ENCODE measurements around the gene TBC1D14. TPM values are rescaled to one million over a fixed set of nuclear protein-coding genes. Genes with fewer than 3 reads are reported as not detected.
"Not testable (repeated sequence)": the region's sequence is repeated elsewhere in the genome, so short reads cannot be mapped to it uniquely, and the experiment has no call there.

TBC1D14 gene
- total RNA-seq, 1 experiment from 2014 or later, result 153 TPM

GRCh38 chr4:7066006-7066405, 156.4 kb downstream of the TBC1D14 start:
- no peak for DNase-seq (ENCODE audit: low read depth, low spot score)
- in situ Hi-C loops (cut with HindIII; ENCODE audit: low pct_unique_long_range_greater_than_20kb, low sequenced_read_pairs), result no loop called here

DNA sequence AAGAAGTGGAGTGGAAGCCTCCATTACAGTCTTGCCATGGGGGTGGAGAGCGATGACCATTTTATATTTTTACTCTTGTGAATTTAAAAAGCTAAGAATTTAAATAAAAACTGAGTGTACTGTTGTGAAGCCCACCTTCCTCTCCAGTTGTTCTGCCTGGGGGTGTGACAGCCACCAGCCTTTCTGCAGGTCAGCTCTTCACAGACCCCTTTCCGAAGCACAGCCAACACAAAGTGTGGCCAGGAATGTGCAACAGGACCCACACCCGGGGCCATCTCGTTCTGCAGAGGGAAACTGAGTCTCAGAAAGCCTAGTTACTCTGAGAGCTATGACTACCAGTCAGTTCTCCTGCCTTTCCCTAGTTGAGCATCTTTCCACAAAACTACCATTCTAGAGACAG, 156.9 kb downstream of the TBC1D14 start:
- in situ Hi-C loops (cut with HindIII; ENCODE audit: low pct_unique_long_range_greater_than_20kb, low sequenced_read_pairs), result no loop called here
- DNase-seq (ENCODE audit: low read depth, low spot score), result no peak

GRCh38 chr4:7067126-7067451, 157.5 kb downstream of the TBC1D14 start:
- in situ Hi-C loops (cut with HindIII; ENCODE audit: low pct_unique_long_range_greater_than_20kb, low sequenced_read_pairs), result no loop called here
- no peak for DNase-seq (ENCODE audit: low read depth, low spot score)

GRCh38 chr4:7067452-7068278, 158.0 kb downstream of the TBC1D14 start, which contains the start of gene GRPEL1:
GRPEL1 (minus strand) TSS chr4:7068064; CDS start chr4:7068032, 32 bp downstream.
- DNase-seq (ENCODE audit: low read depth, low spot score), result peak; percentile 99
- in situ Hi-C loops (cut with HindIII; ENCODE audit: low pct_unique_long_range_greater_than_20kb, low sequenced_read_pairs), result no loop called here

DNA sequence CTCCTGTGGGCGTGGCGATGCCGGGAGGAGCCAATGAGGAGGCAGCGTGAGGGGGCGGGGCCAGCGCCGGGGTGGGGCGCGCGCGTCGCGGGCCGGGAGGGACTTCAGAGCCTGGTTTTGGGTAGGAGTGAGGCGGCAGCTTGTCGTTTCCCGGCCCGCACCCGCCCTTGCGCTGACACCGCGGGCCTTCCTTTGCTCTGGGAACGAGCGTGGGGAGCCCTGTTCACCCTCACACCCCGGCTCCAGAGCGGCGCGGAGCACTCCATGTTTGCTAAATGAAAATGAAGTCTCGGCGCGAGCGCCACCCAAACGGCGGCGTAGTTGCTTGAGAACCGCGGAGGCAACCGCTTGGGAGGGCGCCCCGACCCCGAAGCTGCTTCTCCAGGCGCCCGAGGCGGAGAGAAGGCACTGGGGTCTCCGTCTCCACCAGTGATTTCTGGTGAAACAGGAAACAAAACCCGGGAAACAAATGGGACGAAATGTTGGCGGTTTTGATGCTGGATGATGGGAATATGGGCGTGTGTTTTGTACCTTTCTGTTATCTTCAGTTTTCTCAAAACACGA, 158.7 kb downstream of the TBC1D14 start:
- in situ Hi-C loops (cut with HindIII; ENCODE audit: low pct_unique_long_range_greater_than_20kb, low sequenced_read_pairs), result no loop called here
- no peak for DNase-seq (ENCODE audit: low read depth, low spot score)

GRCh38 chr4:7068883-7069282, 159.3 kb downstream of the TBC1D14 start:
- in situ Hi-C loops (cut with HindIII; ENCODE audit: low pct_unique_long_range_greater_than_20kb, low sequenced_read_pairs), result no loop called here

GRCh38 chr4:7070729-7071511, 161.3 kb downstream of the TBC1D14 start:
- in situ Hi-C loops (cut with HindIII; ENCODE audit: low pct_unique_long_range_greater_than_20kb, low sequenced_read_pairs), result no loop called here
- DNase-seq (ENCODE audit: low read depth, low spot score), result peak; percentile 76

More at GRCh38 chr4:7068883-7069282, 159.3 kb downstream of the TBC1D14 start:
- DNase-seq (ENCODE audit: low read depth, low spot score), result no peak

DNA sequence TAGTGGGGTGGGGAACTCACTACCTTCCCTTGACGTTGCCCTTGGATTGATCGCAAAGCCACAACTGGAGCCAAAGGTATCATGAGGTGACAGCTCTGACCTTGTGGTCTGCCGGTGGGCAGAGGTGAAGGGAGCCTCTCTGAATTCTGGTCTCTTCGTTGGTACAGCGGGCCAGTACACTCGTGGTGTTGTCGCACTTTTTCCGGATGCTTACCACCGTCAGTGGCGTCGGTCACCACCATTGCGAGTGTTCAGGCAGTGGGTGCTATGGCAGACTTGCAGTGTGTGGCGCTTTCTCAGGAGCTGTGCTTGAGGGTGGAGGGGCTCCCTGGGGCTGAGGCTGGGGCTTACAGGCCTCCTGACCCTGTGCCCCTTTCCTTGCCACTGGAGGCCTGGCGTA, 163.4 kb downstream of the TBC1D14 start:
- in situ Hi-C loops (cut with HindIII; ENCODE audit: low pct_unique_long_range_greater_than_20kb, low sequenced_read_pairs), result no loop called here
- DNase-seq (ENCODE audit: low read depth, low spot score), result no peak

DNA sequence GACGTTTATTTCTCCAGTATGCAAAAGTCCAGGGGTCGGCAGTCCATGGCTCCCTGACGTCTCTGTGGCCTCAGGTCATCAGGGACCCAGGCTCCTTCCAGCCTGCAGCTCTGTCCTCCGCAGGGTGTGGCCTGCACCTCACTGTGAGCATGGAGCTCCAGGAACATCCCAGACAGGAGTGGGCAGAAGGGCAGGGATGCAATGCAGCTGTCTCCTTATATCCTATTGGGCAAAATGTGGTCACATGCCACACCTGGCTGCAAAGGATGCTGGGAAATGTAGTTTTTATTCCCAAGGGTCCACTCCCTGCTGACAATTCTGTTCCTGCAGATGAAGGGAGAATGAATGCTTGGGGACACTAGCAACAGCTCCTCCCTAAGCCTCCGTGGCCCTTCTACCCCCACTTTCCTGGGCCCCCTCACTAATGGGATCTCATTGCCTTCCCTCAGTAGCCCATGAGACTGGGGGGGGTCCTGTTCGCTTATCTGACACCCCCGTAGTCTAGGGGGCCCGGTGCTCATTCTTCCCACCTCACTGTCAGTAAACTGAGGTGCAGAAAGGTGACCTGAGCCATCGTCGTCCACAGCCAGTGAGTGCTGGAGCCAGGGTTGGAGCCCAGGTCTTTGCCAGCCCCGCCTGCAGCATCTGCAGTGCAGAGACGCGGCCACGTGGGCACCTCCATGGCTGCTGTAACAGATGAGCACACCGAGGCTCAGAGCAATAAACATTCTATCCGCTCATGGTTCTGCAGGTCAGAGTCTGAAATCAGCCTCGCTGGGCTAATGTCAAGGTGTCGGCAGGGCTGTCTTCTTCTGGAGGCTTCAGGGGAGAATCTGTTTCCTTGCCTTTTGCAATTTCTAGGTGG, 164.1 kb downstream of the TBC1D14 start:
- peak; percentile 82 for DNase-seq (ENCODE audit: low read depth, low spot score)
- in situ Hi-C loops (cut with HindIII; ENCODE audit: low pct_unique_long_range_greater_than_20kb, low sequenced_read_pairs), result no loop called here

DNA sequence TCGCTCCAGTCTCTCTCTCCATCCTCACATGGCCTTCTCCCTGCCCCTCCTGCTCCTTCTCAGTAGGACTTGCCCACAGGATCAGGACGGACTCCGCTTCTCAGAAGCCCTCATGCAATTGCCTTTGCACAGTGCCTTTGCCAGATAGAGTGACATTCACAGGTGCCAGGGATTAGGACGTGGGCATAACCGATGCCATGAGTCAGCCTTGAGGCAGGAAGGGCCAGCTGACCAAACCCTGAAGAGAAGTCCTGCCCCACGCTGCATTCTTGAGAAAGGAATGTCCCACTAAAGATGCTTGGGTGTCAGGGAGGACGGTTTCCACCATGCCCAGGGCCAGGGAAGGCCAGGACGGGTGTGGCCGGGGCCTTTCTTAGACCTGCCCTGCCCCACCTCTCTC, 164.8 kb downstream of the TBC1D14 start:
- DNase-seq (ENCODE audit: low read depth, low spot score), result no peak
- in situ Hi-C loops (cut with HindIII; ENCODE audit: low pct_unique_long_range_greater_than_20kb, low sequenced_read_pairs), result no loop called here

DNA sequence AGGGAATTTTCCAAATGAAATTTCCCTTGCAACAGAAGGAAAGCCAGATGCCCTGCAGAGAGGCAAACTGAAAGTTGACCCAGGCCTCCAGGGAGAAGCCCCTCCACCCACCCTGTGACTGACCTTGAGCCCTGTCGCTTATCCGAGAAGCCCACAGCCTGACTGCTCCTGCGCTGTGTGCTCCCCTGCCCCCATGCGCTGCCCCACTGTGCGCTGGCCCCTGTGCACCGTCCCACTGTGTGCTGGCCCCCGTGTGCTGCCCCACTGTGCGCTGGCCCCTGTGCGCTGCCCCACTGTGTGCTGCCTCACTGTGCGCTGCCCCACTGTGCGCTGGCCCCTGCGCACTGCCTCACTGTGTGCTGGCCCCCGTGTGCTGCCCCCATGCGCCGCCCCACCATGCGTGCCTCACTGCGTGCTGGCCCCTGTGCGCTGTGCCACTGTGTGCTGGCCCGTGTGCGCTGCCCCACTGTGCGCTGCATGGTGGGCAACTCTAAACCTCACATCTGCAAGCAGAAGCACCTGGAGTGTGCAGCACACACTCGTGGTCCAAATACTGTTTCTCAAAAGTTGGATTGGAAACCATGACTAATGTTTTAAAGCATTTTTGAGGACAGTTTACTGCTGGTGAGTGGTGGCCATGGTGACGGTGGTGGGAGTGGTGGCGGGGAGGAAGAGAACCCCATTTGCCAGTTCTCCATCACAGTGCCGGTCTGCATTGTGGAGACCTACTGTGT, 166.5 kb downstream of the TBC1D14 start:
- no peak for DNase-seq (ENCODE audit: low read depth, low spot score)
- in situ Hi-C loops (cut with HindIII; ENCODE audit: low pct_unique_long_range_greater_than_20kb, low sequenced_read_pairs), result no loop called here

DNA sequence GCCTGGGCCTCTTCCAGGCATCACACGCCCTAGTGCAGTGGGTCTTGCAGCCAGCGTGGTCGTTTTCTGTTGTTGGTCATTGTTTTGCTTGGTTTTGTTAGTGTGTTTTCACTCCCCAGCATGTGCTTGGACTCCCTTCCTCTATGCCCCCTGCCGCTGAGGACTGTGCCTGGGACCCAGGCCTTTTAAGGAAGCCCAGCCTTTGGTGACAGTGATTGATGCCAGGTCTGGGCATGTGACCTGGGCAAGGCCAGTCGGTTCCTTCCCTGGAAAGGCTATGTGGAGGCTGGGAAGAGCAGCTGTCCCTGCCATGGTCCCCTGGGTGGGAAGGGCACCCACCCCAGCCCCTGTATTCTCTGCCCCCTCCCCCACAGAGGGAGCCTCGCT, 167.1 kb downstream of the TBC1D14 start:
- in situ Hi-C loops (cut with HindIII; ENCODE audit: low pct_unique_long_range_greater_than_20kb, low sequenced_read_pairs), result no loop called here
- DNase-seq (ENCODE audit: low read depth, low spot score), result no peak

GRCh38 chr4:7077371-7077770, 167.7 kb downstream of the TBC1D14 start:
- DNase-seq (ENCODE audit: low read depth, low spot score), result no peak
- in situ Hi-C loops (cut with HindIII; ENCODE audit: low pct_unique_long_range_greater_than_20kb, low sequenced_read_pairs), result no loop called here

GRCh38 chr4:7078025-7078424, 168.4 kb downstream of the TBC1D14 start:
- in situ Hi-C loops (cut with HindIII; ENCODE audit: low pct_unique_long_range_greater_than_20kb, low sequenced_read_pairs), result no loop called here
- DNase-seq (ENCODE audit: low read depth, low spot score), result no peak

- DNase-seq (ENCODE audit: low read depth, low spot score); in situ Hi-C loops (cut with HindIII; ENCODE audit: low pct_unique_long_range_greater_than_20kb, low sequenced_read_pairs): not testable (repeated sequence)
These were observed 169.9 kb downstream of the TBC1D14 start for GRCh38 chr4:7079483-7079882.

DNA sequence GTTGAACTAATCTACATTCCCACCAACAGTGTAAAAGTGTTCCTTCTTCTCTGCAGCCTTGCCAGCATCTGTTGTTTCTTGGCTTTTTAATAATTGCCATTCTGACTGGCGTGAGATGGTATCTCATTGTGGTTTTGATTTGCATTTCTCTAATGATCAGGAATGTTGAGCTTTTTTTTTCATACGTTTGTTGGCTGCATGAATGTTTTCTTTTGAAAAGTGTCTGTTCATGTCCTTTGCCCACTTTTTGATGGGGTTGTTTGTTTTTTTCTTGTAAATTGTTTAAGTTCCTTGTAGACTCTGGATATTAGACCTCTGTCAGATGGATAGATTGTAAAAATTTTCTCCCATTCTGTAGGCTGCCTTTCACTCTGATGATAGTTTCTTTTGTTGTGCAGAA, 170.3 kb downstream of the TBC1D14 start:
- DNase-seq (ENCODE audit: low read depth, low spot score); in situ Hi-C loops (cut with HindIII; ENCODE audit: low pct_unique_long_range_greater_than_20kb, low sequenced_read_pairs): not testable (repeated sequence)
